ENCODE data around the gene TOPBP1.

TOPBP1 gene

GRCh38 chr3:133583396-133583795, 78.3 kb downstream of the TOPBP1 start:
- Histone ChIP-seq H3F3A (ENCODE audit: insufficient read depth) (peaks cover 61% of the 10 kb centered on the region), H3K27me3 (ENCODE audit: low read length) (no peaks in the 10 kb centered on the region), H3K36me3 (ENCODE audit: low read length) (peaks cover 77% of the 10 kb centered on the region), H3K27ac (ENCODE audit: low read depth, low read length) (no peak overlapping the region), H3K79me2 (ENCODE audit: insufficient read depth, low read length) (peaks cover 82% of the 10 kb centered on the region), H3K4me3 (ENCODE audit: insufficient read depth, low read length, poor library complexity, severe bottlenecking) (no peak overlapping the region), H2AFZ (ENCODE audit: low read depth, low read length, severe bottlenecking) (no peak overlapping the region), H3K9me3 (ENCODE audit: insufficient read depth, low read length) (no peaks in the 10 kb centered on the region), H4K20me1 (ENCODE audit: low read depth, low read length) (peaks cover 62% of the 10 kb centered on the region), H3K4me2 (ENCODE audit: low read depth, low read length, poor library complexity, severe bottlenecking) (no peak overlapping the region), H3K9ac (ENCODE audit: low read length) (no peak overlapping the region), H3K9me2 (replicated peaks; ENCODE audit: insufficient read depth, low read length) (no peaks in the 10 kb centered on the region)
- TF ChIP-seq EZH2phosphoT487 (conservative IDR thresholded peaks at IDR 0.05; ENCODE audit: low read length) (no peak), CTCF (IDR thresholded peaks at IDR 0.05; ENCODE audit: insufficient read depth, low read length, poor library complexity, severe bottlenecking) (no peak)

GRCh38 chr3:133578548-133579191, 83.1 kb downstream of the TOPBP1 start:
- H3K27ac ChIP-seq (ENCODE audit: low read depth, low read length), result peak overlapping the region; percentile 5; the same call in 1 of the 2 replicates
- H3K4me2 ChIP-seq (ENCODE audit: low read depth, low read length, poor library complexity, severe bottlenecking), result peak overlapping the region; percentile 84
- no peaks in the 10 kb centered on the region for H3K9me2 ChIP-seq (replicated peaks; ENCODE audit: insufficient read depth, low read length)
- peaks cover 61% of the 10 kb centered on the region for H3K36me3 ChIP-seq (ENCODE audit: low read length)
- H3K79me2 ChIP-seq (ENCODE audit: insufficient read depth, low read length), result peaks cover 93% of the 10 kb centered on the region
- H4K20me1 ChIP-seq (ENCODE audit: low read depth, low read length), result peaks cover 59% of the 10 kb centered on the region
- no peaks in the 10 kb centered on the region for H3K27me3 ChIP-seq (ENCODE audit: low read length)
- H3K4me3 ChIP-seq (ENCODE audit: insufficient read depth, low read length, poor library complexity, severe bottlenecking), result no peak overlapping the region
- H3F3A ChIP-seq (ENCODE audit: insufficient read depth), result peaks cover 50% of the 10 kb centered on the region
- 0 out of 2 replicates have a peak overlapping the region, but pooled peaks have one; percentile 75 for H3K9ac ChIP-seq (ENCODE audit: low read length)
- no peaks in the 10 kb centered on the region for H3K9me3 ChIP-seq (ENCODE audit: insufficient read depth, low read length)
- no peak overlapping the region for H2AFZ ChIP-seq (ENCODE audit: low read depth, low read length, severe bottlenecking)
- TF ChIP-seq EZH2phosphoT487 (conservative IDR thresholded peaks at IDR 0.05; ENCODE audit: low read length) (no peak), CTCF (IDR thresholded peaks at IDR 0.05; ENCODE audit: insufficient read depth, low read length, poor library complexity, severe bottlenecking) (peak; percentile 42)

- H3K36me3 ChIP-seq (ENCODE audit: low read length), result peaks cover 38% of the 10 kb centered on the region
- H3F3A ChIP-seq (ENCODE audit: insufficient read depth), result peaks cover 47% of the 10 kb centered on the region
- peaks cover 68% of the 10 kb centered on the region for H3K79me2 ChIP-seq (ENCODE audit: insufficient read depth, low read length)
- peak overlapping the region; percentile 85 for H3K4me3 ChIP-seq (ENCODE audit: insufficient read depth, low read length, poor library complexity, severe bottlenecking)
- no peak for TF ChIP-seq EZH2phosphoT487 (conservative IDR thresholded peaks at IDR 0.05; ENCODE audit: low read length)
- TF ChIP-seq CTCF (IDR thresholded peaks at IDR 0.05; ENCODE audit: insufficient read depth, low read length, poor library complexity, severe bottlenecking), result no peak
- no peaks in the 10 kb centered on the region for H3K9me3 ChIP-seq (ENCODE audit: insufficient read depth, low read length)
- H3K4me2 ChIP-seq (ENCODE audit: low read depth, low read length, poor library complexity, severe bottlenecking), result peak overlapping the region; percentile 84
- peak overlapping the region; percentile 90 for H3K27ac ChIP-seq (ENCODE audit: low read depth, low read length)
- no peaks in the 10 kb centered on the region for H3K9me2 ChIP-seq (replicated peaks; ENCODE audit: insufficient read depth, low read length)
- no peaks in the 10 kb centered on the region for H3K27me3 ChIP-seq (ENCODE audit: low read length)
- peak overlapping the region; percentile 75 for H3K9ac ChIP-seq (ENCODE audit: low read length)
- no peak overlapping the region for H2AFZ ChIP-seq (ENCODE audit: low read depth, low read length, severe bottlenecking)
- H4K20me1 ChIP-seq (ENCODE audit: low read depth, low read length), result peaks cover 39% of the 10 kb centered on the region
These were observed 85.6 kb downstream of the TOPBP1 start for GRCh38 chr3:133576169-133576568.

Data from SU-DHL-6 (cell line).